ENCODE measurements around the gene AFAP1L1.

DNA sequence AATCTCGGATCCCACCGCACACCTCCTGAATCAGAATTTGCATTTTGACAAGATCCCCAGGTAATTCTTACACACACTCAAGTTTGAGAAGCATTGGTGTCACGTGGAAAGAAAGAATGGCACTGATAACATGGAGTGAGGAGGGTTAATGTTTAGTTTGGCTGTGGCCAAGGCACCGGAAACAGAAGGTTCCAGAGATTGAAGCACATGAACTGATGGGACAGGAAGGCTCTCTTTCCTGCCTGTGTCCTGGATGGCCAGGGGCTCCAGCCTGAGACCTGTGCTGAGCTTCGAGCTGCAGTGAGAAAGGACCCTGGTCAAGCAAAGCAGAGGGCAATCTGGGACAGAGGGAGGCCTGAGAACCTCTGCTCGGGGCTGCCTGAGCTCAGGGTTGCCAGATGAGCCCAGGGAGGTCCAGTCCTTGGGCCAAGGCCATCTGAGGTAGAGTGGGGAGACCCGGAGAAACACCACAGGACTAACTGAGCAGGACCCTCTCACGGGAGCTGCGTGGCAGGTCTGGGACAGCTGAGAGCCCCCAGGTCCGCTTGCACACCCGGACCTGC, 27.3 kb downstream of the AFAP1L1 start:
- TF ChIP-seq, protein P1, sequence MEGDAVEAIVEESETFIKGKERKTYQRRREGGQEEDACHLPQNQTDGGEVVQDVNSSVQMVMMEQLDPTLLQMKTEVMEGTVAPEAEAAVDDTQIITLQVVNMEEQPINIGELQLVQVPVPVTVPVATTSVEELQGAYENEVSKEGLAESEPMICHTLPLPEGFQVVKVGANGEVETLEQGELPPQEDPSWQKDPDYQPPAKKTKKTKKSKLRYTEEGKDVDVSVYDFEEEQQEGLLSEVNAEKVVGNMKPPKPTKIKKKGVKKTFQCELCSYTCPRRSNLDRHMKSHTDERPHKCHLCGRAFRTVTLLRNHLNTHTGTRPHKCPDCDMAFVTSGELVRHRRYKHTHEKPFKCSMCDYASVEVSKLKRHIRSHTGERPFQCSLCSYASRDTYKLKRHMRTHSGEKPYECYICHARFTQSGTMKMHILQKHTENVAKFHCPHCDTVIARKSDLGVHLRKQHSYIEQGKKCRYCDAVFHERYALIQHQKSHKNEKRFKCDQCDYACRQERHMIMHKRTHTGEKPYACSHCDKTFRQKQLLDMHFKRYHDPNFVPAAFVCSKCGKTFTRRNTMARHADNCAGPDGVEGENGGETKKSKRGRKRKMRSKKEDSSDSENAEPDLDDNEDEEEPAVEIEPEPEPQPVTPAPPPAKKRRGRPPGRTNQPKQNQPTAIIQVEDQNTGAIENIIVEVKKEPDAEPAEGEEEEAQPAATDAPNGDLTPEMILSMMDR (IDR thresholded peaks at IDR 0.05): no peak
- no peak for TF ChIP-seq ZFX (IDR thresholded peaks at IDR 0.05; ENCODE audit: borderline replicate concordance)
